Activated CD8-positive, alpha-beta T cell treated with anti-CD3 and anti-CD28 coated beads, Interleukin-2, amount 10 ng/mL, durations not matched to agents 7 days and 5 days (primary cell): ENCODE measurements around the gene KAT7. TPM values are rescaled to one million over a fixed set of nuclear protein-coding genes. Genes with fewer than 3 reads are reported as not detected.

Source experiments
- ATAC-seq: fragments of 150-1000 bp; cut with Tn5 transposase; one replicate; pipeline ENCODE4 v1.10.0; 2021; ENCODE audit warnings: moderate library complexity
- CTCF ChIA-PET: fragments of 350-600 bp; sonication (Branson Sonifier 250); formaldehyde crosslinking; loops from one replicate; lab custom pipeline; 2021; ENCODE audit warnings: antibody characterized with exemption; lab: Charles Lee
- POLR2A ChIA-PET: fragments of 350-600 bp; sonication (Branson Sonifier 250); formaldehyde crosslinking; loops from one replicate; lab custom pipeline; 2021; ENCODE audit warnings: antibody characterized with exemption; lab: Charles Lee
- DNase-seq: peaks from one replicate; pipeline ENCODE4 v3.0.0-alpha.2; 2020
- H3K27ac Mint-ChIP-seq: one replicate; pipeline ENCODE4 v1.8.0; 2021; ENCODE audit warnings: mild to moderate bottlenecking, mixed read lengths
- H3K27me3 Mint-ChIP-seq: one replicate; pipeline ENCODE4 v1.8.0; 2021; ENCODE audit warnings: low read depth, mixed read lengths
- H3K36me3 Mint-ChIP-seq: one replicate; pipeline ENCODE4 v1.8.0; 2021; ENCODE audit warnings: low read depth, mixed read lengths
- H3K4me1 Mint-ChIP-seq: one replicate; pipeline ENCODE4 v1.8.0; 2021; ENCODE audit warnings: low read depth, mixed read lengths
- H3K4me3 Mint-ChIP-seq: one replicate; pipeline ENCODE4 v1.8.0; 2021; ENCODE audit warnings: mild to moderate bottlenecking, mixed read lengths
- H3K9me3 Mint-ChIP-seq: one replicate; pipeline ENCODE4 v1.8.0; 2022; ENCODE audit warnings: mixed read lengths; ENCODE audit not compliant: insufficient read depth
- total RNA-seq, 2 experiments: library from RNA; stranded (reverse); gene quantifications; one replicate each; pipeline ENCODE4 v1.2.3, GENCODE V29; 2021

The KAT7 gene
- total RNA-seq, 2 experiments from 2014 or later: 75.8 to 76.0 TPM

GRCh38 chr17:49842846-49843245 is 54.4 kb downstream of the KAT7 start:
- Mint-ChIP-seq H3K4me1 (peaks cover 24% of the 10 kb centered on the region), H3K4me3 (no peak overlapping the region), H3K27ac (no peak overlapping the region), H3K36me3 (peaks cover 2% of the 10 kb centered on the region), H3K9me3 (no peaks in the 10 kb centered on the region), H3K27me3 (no peaks in the 10 kb centered on the region)
- ATAC-seq (no peak), DNase-seq (no peak)
- ChIA-PET CTCF (interaction anchor here (1.0 to 1.1 kb wide), 2 partner anchors 127 to 154 kb away, joined by 3 to 4 read pairs; no protein-coding TSS in a partner anchor), POLR2A (no interaction called here)

GRCh38 chr17:49843774-49844350 is 55.4 kb downstream of the KAT7 start:
- Mint-ChIP-seq H3K27ac (peak overlapping the region; percentile 47), H3K36me3 (peaks cover 2% of the 10 kb centered on the region), H3K4me1 (peaks cover 24% of the 10 kb centered on the region), H3K9me3 (no peaks in the 10 kb centered on the region), H3K4me3 (no peak overlapping the region), H3K27me3 (no peaks in the 10 kb centered on the region)
- ChIA-PET CTCF (interaction anchor here (1.0 to 1.1 kb wide), 3 partner anchors 128 to 286 kb away, joined by 3 to 4 read pairs (median 3); no protein-coding TSS in a partner anchor), POLR2A (no interaction called here)
- no peak for ATAC-seq
- peak; percentile 38 for DNase-seq

- CTCF ChIA-PET: no interaction called here
- DNase-seq: no peak
- POLR2A ChIA-PET: no interaction called here
- Mint-ChIP-seq H3K36me3 (peaks cover 2% of the 10 kb centered on the region), H3K27ac (peak overlapping the region; percentile 70), H3K9me3 (no peaks in the 10 kb centered on the region), H3K27me3 (no peaks in the 10 kb centered on the region), H3K4me3 (no peak overlapping the region), H3K4me1 (peaks cover 24% of the 10 kb centered on the region)
- no peak for ATAC-seq
Measured at GRCh38 chr17:49845321-49845720, 56.8 kb downstream of the KAT7 start.

GRCh38 chr17:49846938-49847712 is 58.6 kb downstream of the KAT7 start:
- DNase-seq: no peak

GRCh38 chr17:49848019-49848473 is 59.6 kb downstream of the KAT7 start, which contains the start of gene TAC4:
Gene TAC4, minus strand, starts transcription at chr17:49848069. Its CDS starts 52 bp downstream, at chr17:49848017.
- H3K4me3 Mint-ChIP-seq: no peak within 1 kb of the TSS
- CTCF ChIA-PET: interaction anchor here (0.5 to 2.7 kb wide), 5 partner anchors 150 to 1337 kb away, joined by 3 to 6 read pairs (median 4); no protein-coding TSS in a partner anchor
- H3K9me3 Mint-ChIP-seq: no peaks in the 10 kb centered on the region
- ATAC-seq (no peak), DNase-seq (no peak)
- no peaks in the 10 kb centered on the region for H3K36me3 Mint-ChIP-seq
- peaks cover 36% of the 10 kb centered on the region for H3K4me1 Mint-ChIP-seq
- POLR2A ChIA-PET: no interaction called here
- no peak within 1 kb of the TSS for H3K27ac Mint-ChIP-seq
- peaks cover 6% of the 10 kb centered on the region for H3K27me3 Mint-ChIP-seq

More at GRCh38 chr17:49846938-49847712, 58.6 kb downstream of the KAT7 start:
- Mint-ChIP-seq H3K4me3 (no peak overlapping the region), H3K27me3 (peaks cover 4% of the 10 kb centered on the region), H3K9me3 (no peaks in the 10 kb centered on the region), H3K36me3 (peaks cover 2% of the 10 kb centered on the region), H3K27ac (no peak overlapping the region), H3K4me1 (peaks cover 37% of the 10 kb centered on the region)
- POLR2A ChIA-PET: no interaction called here
- no peak for ATAC-seq
- CTCF ChIA-PET: interaction anchor here (1.3 to 2.7 kb wide), 3 partner anchors 151 to 290 kb away, joined by 4 to 6 read pairs (median 4); no protein-coding TSS in a partner anchor

- DNase-seq (no peak), ATAC-seq (no peak)
- ChIA-PET POLR2A (interaction anchor here (0.7 kb wide), 1 partner anchor 109 kb away, joined by 3 read pairs; no protein-coding TSS in a partner anchor), CTCF (interaction anchor here (1.3 to 4.1 kb wide), 5 partner anchors 149 to 292 kb away, joined by 4 to 24 read pairs (median 6); no protein-coding TSS in a partner anchor)
- Mint-ChIP-seq H3K4me1 (peaks cover 30% of the 10 kb centered on the region), H3K4me3 (no peak overlapping the region), H3K36me3 (no peaks in the 10 kb centered on the region), H3K27me3 (peaks cover 6% of the 10 kb centered on the region), H3K9me3 (no peaks in the 10 kb centered on the region), H3K27ac (no peak overlapping the region)
Measured at GRCh38 chr17:49848739-49849138, 60.3 kb downstream of the KAT7 start.

- no peaks in the 10 kb centered on the region for H3K36me3 Mint-ChIP-seq
- H3K4me3 Mint-ChIP-seq: peak overlapping the region; percentile 87
- H3K9me3 Mint-ChIP-seq: no peaks in the 10 kb centered on the region
- POLR2A ChIA-PET: no interaction called here
- CTCF ChIA-PET: interaction anchor here (0.7 to 4.1 kb wide), 6 partner anchors 11 to 294 kb away, joined by 3 to 24 read pairs (median 4); no protein-coding TSS in a partner anchor
- H3K4me1 Mint-ChIP-seq: peaks cover 21% of the 10 kb centered on the region
- H3K27me3 Mint-ChIP-seq: peaks cover 11% of the 10 kb centered on the region
- DNase-seq (no peak), ATAC-seq (no peak)
- no peak overlapping the region for H3K27ac Mint-ChIP-seq
Measured at GRCh38 chr17:49850218-49850610, 61.7 kb downstream of the KAT7 start.

- H3K9me3 Mint-ChIP-seq: no peaks in the 10 kb centered on the region
- H3K36me3 Mint-ChIP-seq: no peaks in the 10 kb centered on the region
- POLR2A ChIA-PET: no interaction called here
- DNase-seq (no peak), ATAC-seq (peak; percentile 32)
- peaks cover 17% of the 10 kb centered on the region for H3K4me1 Mint-ChIP-seq
- CTCF ChIA-PET: interaction anchor here (0.8 to 4.1 kb wide), 9 partner anchors 9 to 294 kb away, joined by 3 to 24 read pairs (median 4); no protein-coding TSS in a partner anchor
- peaks cover 14% of the 10 kb centered on the region for H3K27me3 Mint-ChIP-seq
- peak overlapping the region; percentile 87 for H3K4me3 Mint-ChIP-seq
- H3K27ac Mint-ChIP-seq: peak overlapping the region; percentile 87
Measured at GRCh38 chr17:49850772-49851386, 62.4 kb downstream of the KAT7 start.

GRCh38 chr17:49851387-49852291 is 63.2 kb downstream of the KAT7 start:
- POLR2A ChIA-PET: no interaction called here
- H3K36me3 Mint-ChIP-seq: no peaks in the 10 kb centered on the region
- DNase-seq (peak; percentile 78), ATAC-seq (peak; percentile 75)
- no peaks in the 10 kb centered on the region for H3K9me3 Mint-ChIP-seq
- peak overlapping the region; percentile 81 for H3K4me3 Mint-ChIP-seq
- CTCF ChIA-PET: interaction anchor here (0.6 to 4.1 kb wide), 10 partner anchors 8 to 294 kb away, joined by 3 to 24 read pairs (median 4); no protein-coding TSS in a partner anchor
- H3K27ac Mint-ChIP-seq: peak overlapping the region; percentile 89
- H3K27me3 Mint-ChIP-seq: peaks cover 14% of the 10 kb centered on the region
- peaks cover 17% of the 10 kb centered on the region for H3K4me1 Mint-ChIP-seq

GRCh38 chr17:49853470-49854015 is 65.1 kb downstream of the KAT7 start:
- Mint-ChIP-seq H3K36me3 (no peaks in the 10 kb centered on the region), H3K9me3 (no peaks in the 10 kb centered on the region), H3K27me3 (peaks cover 16% of the 10 kb centered on the region), H3K4me1 (peaks cover 17% of the 10 kb centered on the region), H3K27ac (no peak overlapping the region), H3K4me3 (no peak overlapping the region)
- ATAC-seq: no peak
- ChIA-PET CTCF (interaction anchor here (0.9 to 14.2 kb wide), 3 partner anchors 143 to 284 kb away, joined by 3 to 194 read pairs (median 3); partner anchors contain the start of genes DLX3 and SLC35B1), POLR2A (no interaction called here)
- DNase-seq: no peak
